PC-9 (cell line): ENCODE data around the gene ZNF714.

Experiments used
- CTCF ChIP-seq: fragments of 200-600 bp; sonication (generic); conservative IDR thresholded peaks from 2 replicates; pipeline ENCODE4 v1.6.1; 2017; ENCODE audit warnings: mixed run types, antibody characterized with exemption, mild to moderate bottlenecking, moderate library complexity
- EZH2 ChIP-seq: fragments of 200-600 bp; sonication (generic); IDR thresholded peaks from 2 replicates; pipeline ENCODE4 v1.8.0; 2017; ENCODE audit warnings: antibody characterized with exemption, low read depth

GRCh38 chr19:21109116-21109515, 27.1 kb downstream of the ZNF714 start:
- no peak for TF ChIP-seq EZH2
- no peak for TF ChIP-seq CTCF
